ENCODE data around the gene ZNF865. TPM values are rescaled to one million over a fixed set of nuclear protein-coding genes. Genes with fewer than 3 reads are reported as not detected.

ZNF865 gene
- total and polyA plus RNA-seq, 2 of the 4 experiments (the other 2 are of a cell fraction): under 0.01 to 4.6 TPM

DNA sequence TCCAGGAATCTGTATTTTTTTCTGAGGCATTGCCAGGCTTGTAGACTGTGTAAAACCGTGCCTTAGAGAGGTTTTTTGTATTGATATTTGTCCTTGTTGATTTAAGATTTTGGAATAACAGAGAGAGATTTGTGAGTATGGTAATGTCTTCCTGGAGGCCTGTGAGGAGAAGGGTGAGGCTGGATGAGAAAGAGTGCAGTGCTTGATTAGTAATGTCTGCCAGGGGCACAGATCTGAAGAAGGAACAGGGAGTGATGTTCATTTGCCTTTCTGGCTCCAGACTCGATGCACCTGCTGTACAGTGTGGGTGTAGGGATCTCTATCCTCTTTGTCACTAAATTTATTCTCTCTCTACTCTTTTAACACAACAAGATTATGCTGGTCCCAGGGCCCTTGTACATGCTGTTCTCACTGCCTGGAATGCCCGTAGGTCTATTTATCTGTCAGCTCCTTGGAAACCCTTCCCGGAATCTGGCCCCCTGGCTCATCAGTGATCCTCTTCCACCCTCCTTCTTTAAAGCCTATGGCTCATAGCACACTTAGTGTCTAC is 10.4 kb upstream of the ZNF865 start:
- H3K23ac ChIP-seq (ENCODE audit: low read depth, low read length): no peak overlapping the region
- no peak overlapping the region for H3K56ac ChIP-seq (ENCODE audit: extremely low read depth, insufficient read depth, low read length)
- H2BK5ac ChIP-seq (ENCODE audit: low read depth, low read length, poor library complexity, severe bottlenecking): no peak overlapping the region
- no peak overlapping the region for H3K9ac ChIP-seq (ENCODE audit: low read depth, low read length)
- H3K18ac ChIP-seq (ENCODE audit: low read depth, low read length): no peak overlapping the region
- no TSS peak for BruUV-seq (replicated peaks)
- ATAC-seq (ENCODE audit: low read depth) (no peak), DNase-seq (no peak)
- H4K5ac ChIP-seq (ENCODE audit: low read depth, low read length): no peak overlapping the region
- no peak overlapping the region for H2BK20ac ChIP-seq (ENCODE audit: low read depth, low read length)
- H2BK15ac ChIP-seq (ENCODE audit: low read depth, low read length): no peak overlapping the region
- no peak overlapping the region for H4K91ac ChIP-seq (ENCODE audit: insufficient read depth, low read depth, low read length)
- no peaks in the 10 kb centered on the region for H4K20me1 ChIP-seq (ENCODE audit: insufficient read depth, low read length)
- H3K4ac ChIP-seq (ENCODE audit: low read depth, low read length): no peak overlapping the region
- no peak overlapping the region for H3K4me2 ChIP-seq (ENCODE audit: low read depth, low read length)
- TF ChIP-seq, protein P1, sequence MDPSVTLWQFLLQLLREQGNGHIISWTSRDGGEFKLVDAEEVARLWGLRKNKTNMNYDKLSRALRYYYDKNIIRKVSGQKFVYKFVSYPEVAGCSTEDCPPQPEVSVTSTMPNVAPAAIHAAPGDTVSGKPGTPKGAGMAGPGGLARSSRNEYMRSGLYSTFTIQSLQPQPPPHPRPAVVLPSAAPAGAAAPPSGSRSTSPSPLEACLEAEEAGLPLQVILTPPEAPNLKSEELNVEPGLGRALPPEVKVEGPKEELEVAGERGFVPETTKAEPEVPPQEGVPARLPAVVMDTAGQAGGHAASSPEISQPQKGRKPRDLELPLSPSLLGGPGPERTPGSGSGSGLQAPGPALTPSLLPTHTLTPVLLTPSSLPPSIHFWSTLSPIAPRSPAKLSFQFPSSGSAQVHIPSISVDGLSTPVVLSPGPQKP (IDR thresholded peaks at IDR 0.05; ENCODE audit: borderline replicate concordance, low read depth, low read length): no peak
- TF ChIP-seq RAD21 (IDR thresholded peaks at IDR 0.05; ENCODE audit: low read length) (no peak), CEBPB (IDR thresholded peaks at IDR 0.05; ENCODE audit: low read depth, low read length) (no peak), FOS (IDR thresholded peaks at IDR 0.05; ENCODE audit: low read depth, low read length) (no peak)
- no peak overlapping the region for H2AK5ac ChIP-seq (ENCODE audit: low read depth, low read length)
- H3K36me3 ChIP-seq (ENCODE audit: control insufficient read depth, insufficient read depth, low read length): peaks cover 42% of the 10 kb centered on the region
- H4K8ac ChIP-seq (ENCODE audit: low read depth in 2 of 2, low read length in 2 of 2): no peak overlapping the region
- ChIA-PET POLR2A (ENCODE audit: unreplicated experiment) (interaction anchor here (0.6 kb wide), 1 partner anchor 59 kb away, joined by 3 read pairs; no protein-coding TSS in a partner anchor), CTCF (no interaction called here)
- H2AK9ac ChIP-seq (replicated peaks; ENCODE audit: low read depth, low read length, poor library complexity): no peak overlapping the region
- peaks cover 7 to 19% of the 10 kb centered on the region in 2 experiments for H3K79me1 ChIP-seq (ENCODE audit: low read depth in 1 of 2, low read length in 2 of 2)
- H3K9me3 ChIP-seq (ENCODE audit: control insufficient read depth, insufficient read depth, low read length): no peaks in the 10 kb centered on the region
- peaks cover 5% of the 10 kb centered on the region; the same call in 1 of the 2 replicates for H3K9me1 ChIP-seq (ENCODE audit: insufficient read depth, low read length)
- dilution Hi-C loops (cut with HindIII; ENCODE audit: low sequenced_read_pairs, unreplicated experiment) (no loop called here), intact Hi-C loops (cut with micrococcal nuclease) (no loop called here), in situ Hi-C loops (cut with MboI; ENCODE audit: low sequenced_read_pairs) (no loop called here)
- H3K27ac ChIP-seq (ENCODE audit: insufficient read depth, low read length): no peak overlapping the region
- no peak overlapping the region for H2BK120ac ChIP-seq (ENCODE audit: low read depth, low read length)
- no peaks in the 10 kb centered on the region for H3K27me3 ChIP-seq (ENCODE audit: control insufficient read depth, insufficient read depth, low read length)
- H2AFZ ChIP-seq (replicated peaks; ENCODE audit: low read length, poor library complexity): no peak overlapping the region
- H3K14ac ChIP-seq (replicated peaks; ENCODE audit: low read depth, low read length): no peak overlapping the region
- H3K4me3 ChIP-seq (ENCODE audit: insufficient read depth, low read depth, low read length): no peak overlapping the region
- H3K4me1 ChIP-seq (ENCODE audit: control insufficient read depth, insufficient read depth, low read length): no peaks in the 10 kb centered on the region
- 100% methylated on average over 3 of the region's 4 CpGs; no CpG with 5 or more reads in 1 of the 2 experiments for WGBS, 2 experiments (ENCODE audit: extremely low coverage in 2 of 2, insufficient read length in 1 of 2)

Data from IMR-90 (cell line).